H1 (cell line): ENCODE data around the gene PTPRG. TPM values are rescaled to one million over a fixed set of nuclear protein-coding genes. Genes with fewer than 3 reads are reported as not detected.

ENCODE experiments used
- EP300 ChIP-seq, 2 experiments: IDR thresholded peaks; 1 replicate in 1 of 2; 2 replicates in 1 of 2; pipeline ENCODE4 v1.6.1; 2011 to 2012; ENCODE audit warnings: low read depth in 2 of 2, low read length in 2 of 2, mild to moderate bottlenecking in 2 of 2, borderline replicate concordance in 1 of 2, inconsistent platforms in 1 of 2, moderate library complexity in 1 of 2
- TAF1 ChIP-seq: IDR thresholded peaks from 2 replicates; pipeline ENCODE4 v1.6.1; 2011; ENCODE audit warnings: mild to moderate bottlenecking, low read depth, low read length
- TCF12 ChIP-seq: IDR thresholded peaks from 2 replicates; pipeline ENCODE4 v1.6.1; 2011; ENCODE audit warnings: low read depth, mild to moderate bottlenecking, low read length
- polyA plus RNA-seq, 7 experiments: library from polyadenylated mRNA; depleted of rRNA in 3 of 7; stranded (reverse) in 5 of 7; unstranded in 2 of 7; fragments of >200 nt in 5 of 7; fragments of 200-250 nt in 2 of 7; gene quantifications; 1 replicate in 5 of 7; 2 replicates in 1 of 7; 4 replicates in 1 of 7; pipeline versions ENCODE4 v1.2.1 to v1.2.3, GENCODE V29; 2011 to 2013; ENCODE audit warnings: missing spikeins in 2 of 7, mixed read lengths in 2 of 7
- total RNA-seq: library from RNA; stranded (reverse); fragmentation: NEBNext Ultra II Directional; extraction: Animal tissue kit (Norgen Biotek cat#: 25700); gene quantifications from 2 replicates; pipeline ENCODE4 v1.2.1, GENCODE V29; 2021
- TF ChIP-seq, protein P1 (sequence below): fragments of 300-600 bp; sonication (generic); IDR thresholded peaks from 2 replicates; pipeline ENCODE4 v1.7.1; 2012; ENCODE audit warnings: low read length, moderate library complexity, mild to moderate bottlenecking, inconsistent platforms; ENCODE audit not compliant: insufficient replicate concordance

PTPRG gene
- total and polyA plus RNA-seq, 2 of the 8 experiments (the other 6 are each of a cell fraction or from before 2014, with no cell fraction given): 23.3 to 96.2 TPM

GRCh38 chr3:61663356-61664104 lies 102.2 kb downstream of the PTPRG start (continued):
- TF ChIP-seq, protein P1, sequence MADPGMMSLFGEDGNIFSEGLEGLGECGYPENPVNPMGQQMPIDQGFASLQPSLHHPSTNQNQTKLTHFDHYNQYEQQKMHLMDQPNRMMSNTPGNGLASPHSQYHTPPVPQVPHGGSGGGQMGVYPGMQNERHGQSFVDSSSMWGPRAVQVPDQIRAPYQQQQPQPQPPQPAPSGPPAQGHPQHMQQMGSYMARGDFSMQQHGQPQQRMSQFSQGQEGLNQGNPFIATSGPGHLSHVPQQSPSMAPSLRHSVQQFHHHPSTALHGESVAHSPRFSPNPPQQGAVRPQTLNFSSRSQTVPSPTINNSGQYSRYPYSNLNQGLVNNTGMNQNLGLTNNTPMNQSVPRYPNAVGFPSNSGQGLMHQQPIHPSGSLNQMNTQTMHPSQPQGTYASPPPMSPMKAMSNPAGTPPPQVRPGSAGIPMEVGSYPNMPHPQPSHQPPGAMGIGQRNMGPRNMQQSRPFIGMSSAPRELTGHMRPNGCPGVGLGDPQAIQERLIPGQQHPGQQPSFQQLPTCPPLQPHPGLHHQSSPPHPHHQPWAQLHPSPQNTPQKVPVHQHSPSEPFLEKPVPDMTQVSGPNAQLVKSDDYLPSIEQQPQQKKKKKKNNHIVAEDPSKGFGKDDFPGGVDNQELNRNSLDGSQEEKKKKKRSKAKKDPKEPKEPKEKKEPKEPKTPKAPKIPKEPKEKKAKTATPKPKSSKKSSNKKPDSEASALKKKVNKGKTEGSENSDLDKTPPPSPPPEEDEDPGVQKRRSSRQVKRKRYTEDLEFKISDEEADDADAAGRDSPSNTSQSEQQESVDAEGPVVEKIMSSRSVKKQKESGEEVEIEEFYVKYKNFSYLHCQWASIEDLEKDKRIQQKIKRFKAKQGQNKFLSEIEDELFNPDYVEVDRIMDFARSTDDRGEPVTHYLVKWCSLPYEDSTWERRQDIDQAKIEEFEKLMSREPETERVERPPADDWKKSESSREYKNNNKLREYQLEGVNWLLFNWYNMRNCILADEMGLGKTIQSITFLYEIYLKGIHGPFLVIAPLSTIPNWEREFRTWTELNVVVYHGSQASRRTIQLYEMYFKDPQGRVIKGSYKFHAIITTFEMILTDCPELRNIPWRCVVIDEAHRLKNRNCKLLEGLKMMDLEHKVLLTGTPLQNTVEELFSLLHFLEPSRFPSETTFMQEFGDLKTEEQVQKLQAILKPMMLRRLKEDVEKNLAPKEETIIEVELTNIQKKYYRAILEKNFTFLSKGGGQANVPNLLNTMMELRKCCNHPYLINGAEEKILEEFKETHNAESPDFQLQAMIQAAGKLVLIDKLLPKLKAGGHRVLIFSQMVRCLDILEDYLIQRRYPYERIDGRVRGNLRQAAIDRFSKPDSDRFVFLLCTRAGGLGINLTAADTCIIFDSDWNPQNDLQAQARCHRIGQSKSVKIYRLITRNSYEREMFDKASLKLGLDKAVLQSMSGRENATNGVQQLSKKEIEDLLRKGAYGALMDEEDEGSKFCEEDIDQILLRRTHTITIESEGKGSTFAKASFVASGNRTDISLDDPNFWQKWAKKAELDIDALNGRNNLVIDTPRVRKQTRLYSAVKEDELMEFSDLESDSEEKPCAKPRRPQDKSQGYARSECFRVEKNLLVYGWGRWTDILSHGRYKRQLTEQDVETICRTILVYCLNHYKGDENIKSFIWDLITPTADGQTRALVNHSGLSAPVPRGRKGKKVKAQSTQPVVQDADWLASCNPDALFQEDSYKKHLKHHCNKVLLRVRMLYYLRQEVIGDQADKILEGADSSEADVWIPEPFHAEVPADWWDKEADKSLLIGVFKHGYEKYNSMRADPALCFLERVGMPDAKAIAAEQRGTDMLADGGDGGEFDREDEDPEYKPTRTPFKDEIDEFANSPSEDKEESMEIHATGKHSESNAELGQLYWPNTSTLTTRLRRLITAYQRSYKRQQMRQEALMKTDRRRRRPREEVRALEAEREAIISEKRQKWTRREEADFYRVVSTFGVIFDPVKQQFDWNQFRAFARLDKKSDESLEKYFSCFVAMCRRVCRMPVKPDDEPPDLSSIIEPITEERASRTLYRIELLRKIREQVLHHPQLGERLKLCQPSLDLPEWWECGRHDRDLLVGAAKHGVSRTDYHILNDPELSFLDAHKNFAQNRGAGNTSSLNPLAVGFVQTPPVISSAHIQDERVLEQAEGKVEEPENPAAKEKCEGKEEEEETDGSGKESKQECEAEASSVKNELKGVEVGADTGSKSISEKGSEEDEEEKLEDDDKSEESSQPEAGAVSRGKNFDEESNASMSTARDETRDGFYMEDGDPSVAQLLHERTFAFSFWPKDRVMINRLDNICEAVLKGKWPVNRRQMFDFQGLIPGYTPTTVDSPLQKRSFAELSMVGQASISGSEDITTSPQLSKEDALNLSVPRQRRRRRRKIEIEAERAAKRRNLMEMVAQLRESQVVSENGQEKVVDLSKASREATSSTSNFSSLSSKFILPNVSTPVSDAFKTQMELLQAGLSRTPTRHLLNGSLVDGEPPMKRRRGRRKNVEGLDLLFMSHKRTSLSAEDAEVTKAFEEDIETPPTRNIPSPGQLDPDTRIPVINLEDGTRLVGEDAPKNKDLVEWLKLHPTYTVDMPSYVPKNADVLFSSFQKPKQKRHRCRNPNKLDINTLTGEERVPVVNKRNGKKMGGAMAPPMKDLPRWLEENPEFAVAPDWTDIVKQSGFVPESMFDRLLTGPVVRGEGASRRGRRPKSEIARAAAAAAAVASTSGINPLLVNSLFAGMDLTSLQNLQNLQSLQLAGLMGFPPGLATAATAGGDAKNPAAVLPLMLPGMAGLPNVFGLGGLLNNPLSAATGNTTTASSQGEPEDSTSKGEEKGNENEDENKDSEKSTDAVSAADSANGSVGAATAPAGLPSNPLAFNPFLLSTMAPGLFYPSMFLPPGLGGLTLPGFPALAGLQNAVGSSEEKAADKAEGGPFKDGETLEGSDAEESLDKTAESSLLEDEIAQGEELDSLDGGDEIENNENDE: no peak
- TF ChIP-seq EP300 (IDR thresholded peaks at IDR 0.05; ENCODE audit: borderline replicate concordance in 1 of 2, low read depth in 2 of 2, low read length in 2 of 2) (no peak), TCF12 (no peak), TAF1 (no peak)
- TF ChIP-seq, all 59 proteins: peak for 0
